Measurements from ENCODE around the gene BRD9.

The BRD9 gene

GRCh38 chr5:865168-865521 lies 27.5 kb downstream of the BRD9 start:
- TF ChIP-seq REST (IDR thresholded peaks at IDR 0.05; ENCODE audit: insufficient read depth in 1 of 2, low read depth in 2 of 2, low read length in 2 of 2): no peak
- no peak for TF ChIP-seq SIN3A (IDR thresholded peaks at IDR 0.05; ENCODE audit: borderline replicate concordance, insufficient read depth, low read length)
- TF ChIP-seq TAF1 (IDR thresholded peaks at IDR 0.05; ENCODE audit: borderline replicate concordance, insufficient read depth, low read length): no peak
- TF ChIP-seq POLR2AphosphoS5 (IDR thresholded peaks at IDR 0.05; ENCODE audit: low read depth, low read length): no peak
- no peak for TF ChIP-seq FOXP2 (optimal IDR thresholded peaks at IDR 0.05; ENCODE audit: borderline replicate concordance, extremely low read depth, extremely low read length, insufficient read depth)

- TF ChIP-seq SIN3A (IDR thresholded peaks at IDR 0.05; ENCODE audit: borderline replicate concordance, insufficient read depth, low read length) (no peak), FOXP2 (optimal IDR thresholded peaks at IDR 0.05; ENCODE audit: borderline replicate concordance, extremely low read depth, extremely low read length, insufficient read depth) (no peak), POLR2AphosphoS5 (IDR thresholded peaks at IDR 0.05; ENCODE audit: low read depth, low read length) (no peak), TAF1 (IDR thresholded peaks at IDR 0.05; ENCODE audit: borderline replicate concordance, insufficient read depth, low read length) (no peak)
Observed at GRCh38 chr5:864492-865167, 28.0 kb downstream of the BRD9 start.

- TF ChIP-seq TAF1 (IDR thresholded peaks at IDR 0.05; ENCODE audit: borderline replicate concordance, insufficient read depth, low read length) (no peak), SIN3A (IDR thresholded peaks at IDR 0.05; ENCODE audit: borderline replicate concordance, insufficient read depth, low read length) (no peak), REST (IDR thresholded peaks at IDR 0.05; ENCODE audit: insufficient read depth in 1 of 2, low read depth in 2 of 2, low read length in 2 of 2) (no peak), FOXP2 (optimal IDR thresholded peaks at IDR 0.05; ENCODE audit: borderline replicate concordance, extremely low read depth, extremely low read length, insufficient read depth) (no peak), POLR2AphosphoS5 (IDR thresholded peaks at IDR 0.05; ENCODE audit: low read depth, low read length) (no peak; the same call in 1 of the 2 replicates)
Observed at GRCh38 chr5:863244-863805, 29.3 kb downstream of the BRD9 start.

- no peak for TF ChIP-seq POLR2AphosphoS5 (IDR thresholded peaks at IDR 0.05; ENCODE audit: low read depth, low read length)
- no peak for TF ChIP-seq SIN3A (IDR thresholded peaks at IDR 0.05; ENCODE audit: borderline replicate concordance, insufficient read depth, low read length)
- TF ChIP-seq TAF1 (IDR thresholded peaks at IDR 0.05; ENCODE audit: borderline replicate concordance, insufficient read depth, low read length): no peak
- no peak for TF ChIP-seq FOXP2 (optimal IDR thresholded peaks at IDR 0.05; ENCODE audit: borderline replicate concordance, extremely low read depth, extremely low read length, insufficient read depth)
- no peak for TF ChIP-seq REST (IDR thresholded peaks at IDR 0.05; ENCODE audit: insufficient read depth in 1 of 2, low read depth in 2 of 2, low read length in 2 of 2)
Observed at GRCh38 chr5:862367-863243, 30.0 kb downstream of the BRD9 start.

Data from PFSK-1 (cell line).